Kidney (tissue), 14 donors: ENCODE measurements around the gene TBL1X. TPM values are rescaled to one million over a fixed set of nuclear protein-coding genes. Genes with fewer than 3 reads are reported as not detected.

Experiments
- DNase-seq, 5 donors: peaks; one replicate each; pipeline ENCODE4 v3.0.0-alpha.2; 2013 to 2020
- FAIRE-seq: peaks from 2 replicates; lab custom pipeline; 2012; peaks lifted over from hg19 to GRCh38; lab: Jason Lieb, UNC
- H3K27ac ChIP-seq, 2 donors: one replicate each; pipeline ENCODE4 v1.7.0; 2013; ENCODE audit warnings: low read depth in 2 of 2, low read length in 2 of 2, inconsistent platforms in 1 of 2
- H3K27me3 ChIP-seq: one replicate; pipeline ENCODE4 v1.7.1; 2013; ENCODE audit warnings: low read length, inconsistent platforms; ENCODE audit not compliant: control insufficient read depth, insufficient read depth
- H3K36me3 ChIP-seq, 3 donors: one replicate each; pipeline versions ENCODE4 v1.7.0 to v1.7.1; 2013; ENCODE audit warnings: low read length in 3 of 3, control low read depth in 1 of 3, inconsistent platforms in 1 of 3; ENCODE audit not compliant: insufficient read depth in 3 of 3, control insufficient read depth in 2 of 3
- H3K4me1 ChIP-seq, 3 donors: one replicate each; pipeline versions ENCODE4 v1.7.0 to v1.7.1; 2013; ENCODE audit warnings: low read length in 3 of 3, inconsistent platforms in 1 of 3, low read depth in 1 of 3; ENCODE audit not compliant: control insufficient read depth in 2 of 3, insufficient read depth in 2 of 3
- H3K4me3 ChIP-seq, 3 donors: one replicate each; pipeline versions ENCODE4 v1.7.0 to v1.8.1; 2013; ENCODE audit warnings: low read length in 3 of 3, control low read depth in 1 of 3, inconsistent platforms in 1 of 3
- H3K9ac ChIP-seq, 3 donors: one replicate each; pipeline versions ENCODE4 v1.7.0 to v1.7.1; 2013; ENCODE audit warnings: low read length in 3 of 3, control low read depth in 1 of 3, inconsistent platforms in 1 of 3
- H3K9me3 ChIP-seq, 3 donors: one replicate each; pipeline versions ENCODE4 v1.7.0 to v1.7.1; 2013; ENCODE audit warnings: low read length in 3 of 3, control low read depth in 1 of 3, inconsistent platforms in 1 of 3; ENCODE audit not compliant: control insufficient read depth in 2 of 3, insufficient read depth in 1 of 3
- CTCF ChIP-seq: IDR thresholded peaks from 3 replicates; pipeline ENCODE4 v1.5.1; 2012; ENCODE audit warnings: mild to moderate bottlenecking, moderate library complexity, borderline replicate concordance; ENCODE audit not compliant: insufficient read depth; ENCODE audit errors: extremely low read depth
- intact Hi-C: fragments of 100-400 bp; cut with DNase I; formaldehyde crosslinking; loops from one replicate; pipeline ENCODE4 v1.11.1; 2022
- polyA plus RNA-seq: library from polyadenylated mRNA; stranded (reverse); fragments of 350-450 nt; fragmentation: Illumina TruSeq; extraction: RNeasy Lipid Tissue Mini Kit (QIAGEN cat#74804); gene quantifications from one replicate; pipeline ENCODE4 v1.2.3, GENCODE V29; 2014; ENCODE audit warnings: low read depth, low replicate concordance; ENCODE audit not compliant: insufficient read depth
- total RNA-seq: library from RNA; stranded (reverse); fragmentation: NEBNext Ultra II Directional; extraction: Animal tissue kit (Norgen Biotek cat#: 25700); gene quantifications from one replicate; pipeline ENCODE4 v1.2.1, GENCODE V29; 2021
- donor health status: control.
- donor health status: control.
- donor health status: control.
- donor health status: control.
- donor health status: control.
- donor health status: DM: yes; HTN: yes; CAD: no.
- donor health status: Normal renal cell carcinoma (clear cell type).

The TBL1X gene
- total and polyA plus RNA-seq, 2 donors from 2014 or later = 12.5 to 43.0 TPM

GRCh38 chrX:9676306-9676705, 211.4 kb downstream of the TBL1X start:
- TF ChIP-seq CTCF = no peak
- no peak overlapping the region for H3K27ac ChIP-seq
- FAIRE-seq = no peak
- H3K36me3 ChIP-seq = no peaks in the 10 kb centered on the region
- peaks cover 2% of the 10 kb centered on the region for H3K27me3 ChIP-seq
- H3K4me1 ChIP-seq = peaks cover 0 to 4% (median 2%) of the 10 kb centered on the region in 3 donors
- intact Hi-C loops = no loop called here
- no peak for DNase-seq
- H3K4me3 ChIP-seq = no peak overlapping the region
- H3K9me3 ChIP-seq = no peaks in the 10 kb centered on the region
- H3K9ac ChIP-seq = no peak overlapping the region

DNA sequence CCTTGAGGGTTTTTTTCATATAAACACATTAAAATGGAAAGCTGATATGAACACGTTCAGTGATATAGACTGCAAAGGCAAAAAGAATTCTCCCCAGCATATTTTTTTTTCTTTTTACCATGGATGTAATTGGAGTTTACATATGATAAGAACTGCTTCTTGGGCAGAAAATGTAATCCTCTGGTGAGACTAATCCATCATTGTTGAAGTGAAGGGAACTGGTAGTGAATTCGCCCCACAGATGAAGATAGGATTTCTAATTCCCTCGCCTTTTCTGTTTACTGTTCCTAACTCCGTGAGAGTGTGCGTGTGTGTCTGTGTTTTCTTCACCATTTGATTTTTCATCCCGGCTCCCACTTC, 211.9 kb downstream of the TBL1X start:
- Histone ChIP-seq H3K4me3 (no peak overlapping the region), H3K36me3 (no peaks in the 10 kb centered on the region), H3K9me3 (no peaks in the 10 kb centered on the region), H3K27me3 (peaks cover 2% of the 10 kb centered on the region), H3K9ac (no peak overlapping the region), H3K4me1 (peaks cover 0 to 4% (median 2%) of the 10 kb centered on the region in 3 donors), H3K27ac (no peak overlapping the region)
- DNase-seq (no peak), FAIRE-seq (no peak)
- no peak for TF ChIP-seq CTCF
- intact Hi-C loops = no loop called here

DNA sequence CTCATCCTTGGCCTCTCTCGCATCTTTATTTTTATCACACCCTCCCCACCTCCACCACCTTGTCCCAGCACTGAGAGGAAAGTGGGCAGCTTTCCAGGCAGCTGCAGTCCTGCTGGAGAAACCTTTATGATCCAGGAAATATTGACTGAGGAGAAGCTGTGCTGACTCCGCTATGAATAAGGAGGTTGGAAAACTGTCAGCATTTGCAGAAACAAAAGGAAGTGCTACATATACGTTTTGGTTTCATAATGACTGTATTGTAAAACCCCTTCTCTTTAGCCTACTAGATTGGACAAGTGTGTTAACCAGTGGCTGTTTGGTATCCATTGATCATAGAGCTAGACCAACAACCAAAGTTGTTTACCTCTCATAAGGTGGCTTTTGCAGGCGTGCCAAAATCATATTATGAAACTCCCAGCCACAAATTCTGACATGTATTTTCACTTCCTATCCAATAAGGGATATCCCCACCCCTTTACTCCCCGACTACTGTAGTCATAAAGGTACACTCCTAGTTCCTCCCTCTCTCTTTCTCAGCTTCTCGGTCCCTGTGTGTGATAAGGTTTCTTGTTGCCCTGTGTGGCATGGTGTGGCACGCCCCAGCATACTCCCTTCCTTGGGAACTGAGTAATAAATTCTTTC, 212.4 kb downstream of the TBL1X start:
- Histone ChIP-seq H3K27ac (peak overlapping the region in 1 of 2 donors; percentile 14), H3K4me1 (peaks cover 0 to 4% (median 2%) of the 10 kb centered on the region in 3 donors)
- DNase-seq = no peak

More for the DNA sequence above, 212.4 kb downstream of the TBL1X start:
- Histone ChIP-seq H3K9ac (no peak overlapping the region), H3K36me3 (no peaks in the 10 kb centered on the region), H3K27me3 (peaks cover 2% of the 10 kb centered on the region), H3K9me3 (no peaks in the 10 kb centered on the region), H3K4me3 (no peak overlapping the region)
- intact Hi-C loops = no loop called here
- FAIRE-seq = no peak
- TF ChIP-seq CTCF = no peak
